Osteoblast (primary cell): ENCODE data around the gene NUDT9. TPM values are rescaled to one million over a fixed set of nuclear protein-coding genes. Genes with fewer than 3 reads are reported as not detected.
"Not testable (repeated sequence)": the region's sequence is repeated elsewhere in the genome, so short reads cannot be mapped to it uniquely, and the experiment has no call there.

Experiments
- DNase-seq: peaks from one replicate; pipeline ENCODE4 v3.0.0; 2011; ENCODE audit warnings: low spot score, mixed read lengths; ENCODE audit not compliant: insufficient read length; ENCODE audit errors: missing footprints
- H2AFZ ChIP-seq: 2 replicates; pipeline ENCODE4 v1.6.0; 2011; ENCODE audit warnings: mild to moderate bottlenecking, low read length
- H3K27ac ChIP-seq: 2 replicates; pipeline ENCODE4 v1.5.1; 2011; ENCODE audit warnings: mild to moderate bottlenecking, low read depth, low read length, moderate library complexity
- H3K27me3 ChIP-seq: 2 replicates; pipeline ENCODE4 v1.6.0; 2012; ENCODE audit warnings: mild to moderate bottlenecking, control low read depth, inconsistent platforms, low read length, moderate library complexity; ENCODE audit not compliant: insufficient read depth
- H3K36me3 ChIP-seq: 2 replicates; pipeline ENCODE4 v1.5.1; 2011; ENCODE audit warnings: mild to moderate bottlenecking, low read length, control low read depth, moderate library complexity; ENCODE audit not compliant: insufficient read depth
- H3K4me1 ChIP-seq: 2 replicates; pipeline ENCODE4 v1.5.1; 2011; ENCODE audit warnings: mild to moderate bottlenecking, low read length, control low read depth, moderate library complexity; ENCODE audit not compliant: insufficient read depth
- H3K4me2 ChIP-seq: 2 replicates; pipeline ENCODE4 v1.6.0; 2011; ENCODE audit warnings: mild to moderate bottlenecking, low read length; ENCODE audit not compliant: insufficient read depth
- H3K4me3 ChIP-seq: fragments of 200-600 bp; sonication (generic); 3 replicates; pipeline ENCODE4 v1.5.1; 2012; ENCODE audit warnings: mild to moderate bottlenecking, low read length, inconsistent platforms; ENCODE audit not compliant: insufficient read depth
- H3K79me2 ChIP-seq: 2 replicates; pipeline ENCODE4 v1.6.0; 2012; ENCODE audit warnings: mild to moderate bottlenecking, low read length, control low read depth, inconsistent platforms; ENCODE audit not compliant: insufficient read depth
- H3K9me3 ChIP-seq: 2 replicates; pipeline ENCODE4 v1.5.1; 2011; ENCODE audit warnings: low read depth, low read length, control low read depth
- H4K20me1 ChIP-seq: 2 replicates; pipeline ENCODE4 v1.6.0; 2012; ENCODE audit warnings: mild to moderate bottlenecking, low read length, control low read depth; ENCODE audit not compliant: insufficient read depth
- total RNA-seq: library from RNA; depleted of rRNA; stranded (reverse); fragments of >200 nt; gene quantifications from 2 replicates; pipeline ENCODE4 v1.2.3, GENCODE V29; 2012
- TF ChIP-seq, protein P1 (sequence below): IDR thresholded peaks from 2 replicates; pipeline ENCODE4 v1.5.1; 2011; ENCODE audit warnings: mild to moderate bottlenecking, low read depth, low read length, moderate library complexity; ENCODE audit errors: extremely low read depth

Gene NUDT9
- total RNA-seq, 1 donor, result 10.1 TPM

DNA sequence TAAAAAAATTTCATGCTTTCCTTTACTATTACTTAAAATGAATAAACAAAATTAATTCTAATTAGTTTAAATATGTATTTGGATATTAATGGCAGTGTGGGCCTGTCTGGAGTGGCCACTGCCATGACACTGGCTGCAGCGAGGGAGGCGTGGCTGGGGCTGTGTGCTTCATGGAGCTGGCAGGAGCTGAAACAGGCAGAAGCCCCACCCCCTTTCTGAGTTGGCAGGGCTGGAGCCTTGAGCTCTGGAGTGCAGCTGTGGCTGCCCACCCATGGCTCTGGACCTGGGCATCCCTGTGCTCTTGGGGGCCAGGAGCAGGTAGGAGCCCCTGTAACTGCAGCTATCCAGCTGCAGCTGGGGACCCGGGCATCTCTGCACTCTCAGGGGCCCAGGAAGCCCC lies 23.2 kb upstream of the NUDT9 start:
- Histone ChIP-seq H3K79me2 (no peaks in the 10 kb centered on the region), H3K4me1 (no peaks in the 10 kb centered on the region), H3K27ac (no peak overlapping the region), H3K9me3 (no peaks in the 10 kb centered on the region), H3K27me3 (no peaks in the 10 kb centered on the region), H3K4me3 (no peak overlapping the region), H4K20me1 (no peaks in the 10 kb centered on the region), H3K4me2 (no peak overlapping the region), H2AFZ (no peak overlapping the region), H3K36me3 (no peaks in the 10 kb centered on the region)
- TF ChIP-seq, protein P1, sequence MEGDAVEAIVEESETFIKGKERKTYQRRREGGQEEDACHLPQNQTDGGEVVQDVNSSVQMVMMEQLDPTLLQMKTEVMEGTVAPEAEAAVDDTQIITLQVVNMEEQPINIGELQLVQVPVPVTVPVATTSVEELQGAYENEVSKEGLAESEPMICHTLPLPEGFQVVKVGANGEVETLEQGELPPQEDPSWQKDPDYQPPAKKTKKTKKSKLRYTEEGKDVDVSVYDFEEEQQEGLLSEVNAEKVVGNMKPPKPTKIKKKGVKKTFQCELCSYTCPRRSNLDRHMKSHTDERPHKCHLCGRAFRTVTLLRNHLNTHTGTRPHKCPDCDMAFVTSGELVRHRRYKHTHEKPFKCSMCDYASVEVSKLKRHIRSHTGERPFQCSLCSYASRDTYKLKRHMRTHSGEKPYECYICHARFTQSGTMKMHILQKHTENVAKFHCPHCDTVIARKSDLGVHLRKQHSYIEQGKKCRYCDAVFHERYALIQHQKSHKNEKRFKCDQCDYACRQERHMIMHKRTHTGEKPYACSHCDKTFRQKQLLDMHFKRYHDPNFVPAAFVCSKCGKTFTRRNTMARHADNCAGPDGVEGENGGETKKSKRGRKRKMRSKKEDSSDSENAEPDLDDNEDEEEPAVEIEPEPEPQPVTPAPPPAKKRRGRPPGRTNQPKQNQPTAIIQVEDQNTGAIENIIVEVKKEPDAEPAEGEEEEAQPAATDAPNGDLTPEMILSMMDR, result no peak
- no peak for DNase-seq

DNA sequence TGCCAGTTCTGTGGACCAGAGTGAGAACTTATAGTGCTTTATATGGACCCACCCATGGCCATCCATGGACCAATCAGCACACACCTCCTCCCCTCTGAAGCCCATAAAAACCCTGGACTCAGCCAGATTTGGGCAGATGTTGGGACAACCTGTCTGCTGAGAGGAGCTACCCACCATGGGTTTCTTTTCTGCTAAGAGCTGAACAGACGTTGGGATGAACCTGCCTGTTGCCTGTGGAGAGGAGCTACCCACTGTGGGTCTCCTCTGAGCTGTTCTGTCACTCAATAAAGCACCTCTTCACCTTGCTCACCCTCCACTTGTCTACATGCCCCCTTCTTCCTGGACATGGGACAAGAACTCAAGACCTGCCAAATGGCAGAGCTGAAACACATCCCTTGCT lies 22.4 kb upstream of the NUDT9 start:
- Histone ChIP-seq H3K27me3 (no peaks in the 10 kb centered on the region), H3K4me3 (no peak overlapping the region), H3K9me3 (no peaks in the 10 kb centered on the region), H3K36me3 (no peaks in the 10 kb centered on the region), H4K20me1 (no peaks in the 10 kb centered on the region), H3K27ac (no peak overlapping the region), H3K4me1 (no peaks in the 10 kb centered on the region), H2AFZ (no peak overlapping the region), H3K4me2 (no peak overlapping the region), H3K79me2 (no peaks in the 10 kb centered on the region)
- TF ChIP-seq, protein P1, result no peak
- no peak for DNase-seq

DNA sequence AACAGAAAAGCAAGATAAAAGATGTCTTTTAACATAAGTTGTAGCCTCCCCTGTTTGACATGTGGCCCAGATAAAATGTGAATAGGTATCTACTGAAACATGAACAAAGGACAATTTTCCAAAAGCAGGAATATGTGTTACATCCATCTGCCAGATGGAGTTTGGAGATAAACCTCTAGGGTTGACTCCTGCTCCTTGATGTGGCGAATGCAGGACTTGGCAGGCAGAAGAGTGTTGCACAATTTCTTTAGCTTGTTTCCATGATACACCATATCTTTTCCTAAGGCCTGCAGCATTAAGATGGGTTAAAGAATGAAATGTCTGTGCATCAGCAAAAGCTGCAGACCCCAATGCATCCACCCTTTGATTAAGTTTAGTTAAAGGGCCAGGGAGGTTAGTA lies 18.6 kb upstream of the NUDT9 start:
- not testable (repeated sequence) for DNase-seq

DNA sequence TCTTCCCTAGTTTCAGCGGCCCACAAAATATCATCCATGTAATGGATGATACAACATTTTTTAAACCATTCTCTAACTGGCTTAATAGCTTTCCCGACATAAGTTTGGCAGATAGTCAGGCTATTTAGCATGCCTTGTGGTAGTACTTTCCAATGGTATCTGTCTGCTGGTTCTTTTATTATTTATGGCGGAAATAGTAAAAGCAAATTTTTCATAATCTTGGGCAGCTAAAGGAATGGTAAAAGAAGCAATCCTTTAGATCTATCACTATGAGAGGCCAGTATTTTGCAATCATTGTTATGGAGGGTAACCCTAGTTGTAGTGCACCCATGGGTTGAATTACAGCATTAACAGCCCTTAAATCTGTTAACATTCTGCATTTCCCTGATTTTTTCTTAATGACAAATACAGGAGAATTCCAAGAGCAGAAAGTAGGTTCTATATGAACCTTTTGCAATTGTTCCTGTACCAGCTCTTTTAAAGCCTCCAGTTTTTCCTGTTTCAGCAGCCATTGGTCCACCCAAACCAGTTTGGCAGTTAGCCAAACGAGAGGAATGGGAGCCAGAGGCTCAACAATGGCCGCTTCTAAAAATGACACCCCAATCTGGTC lies 17.1 kb upstream of the NUDT9 start:
- no peaks in the 10 kb centered on the region for H3K9me3 ChIP-seq
- no peak overlapping the region for H3K4me2 ChIP-seq
- no peak overlapping the region for H3K4me3 ChIP-seq
- no peaks in the 10 kb centered on the region for H3K27me3 ChIP-seq
- no peak for DNase-seq
- no peak overlapping the region for H3K27ac ChIP-seq
- no peaks in the 10 kb centered on the region for H3K36me3 ChIP-seq
- H2AFZ ChIP-seq, result no peak overlapping the region
- no peaks in the 10 kb centered on the region for H3K79me2 ChIP-seq
- H4K20me1 ChIP-seq, result no peaks in the 10 kb centered on the region
- TF ChIP-seq, protein P1, result no peak
- H3K4me1 ChIP-seq, result peaks cover 1% of the 10 kb centered on the region

More for the DNA sequence above, 18.6 kb upstream of the NUDT9 start:
- H2AFZ ChIP-seq, H3K36me3 ChIP-seq, H3K27ac ChIP-seq, H4K20me1 ChIP-seq, H3K79me2 ChIP-seq, H3K27me3 ChIP-seq, H3K4me1 ChIP-seq, H3K4me2 ChIP-seq, H3K4me3 ChIP-seq, H3K9me3 ChIP-seq: not testable (repeated sequence)
